Iris pigment epithelial cell (primary cell): ENCODE data around the gene CMC2.

ENCODE experiments used
- DNase-seq: peaks from one replicate; pipeline ENCODE4 v3.0.0-alpha.2; 2011; ENCODE audit warnings: low read depth

The CMC2 gene

DNA sequence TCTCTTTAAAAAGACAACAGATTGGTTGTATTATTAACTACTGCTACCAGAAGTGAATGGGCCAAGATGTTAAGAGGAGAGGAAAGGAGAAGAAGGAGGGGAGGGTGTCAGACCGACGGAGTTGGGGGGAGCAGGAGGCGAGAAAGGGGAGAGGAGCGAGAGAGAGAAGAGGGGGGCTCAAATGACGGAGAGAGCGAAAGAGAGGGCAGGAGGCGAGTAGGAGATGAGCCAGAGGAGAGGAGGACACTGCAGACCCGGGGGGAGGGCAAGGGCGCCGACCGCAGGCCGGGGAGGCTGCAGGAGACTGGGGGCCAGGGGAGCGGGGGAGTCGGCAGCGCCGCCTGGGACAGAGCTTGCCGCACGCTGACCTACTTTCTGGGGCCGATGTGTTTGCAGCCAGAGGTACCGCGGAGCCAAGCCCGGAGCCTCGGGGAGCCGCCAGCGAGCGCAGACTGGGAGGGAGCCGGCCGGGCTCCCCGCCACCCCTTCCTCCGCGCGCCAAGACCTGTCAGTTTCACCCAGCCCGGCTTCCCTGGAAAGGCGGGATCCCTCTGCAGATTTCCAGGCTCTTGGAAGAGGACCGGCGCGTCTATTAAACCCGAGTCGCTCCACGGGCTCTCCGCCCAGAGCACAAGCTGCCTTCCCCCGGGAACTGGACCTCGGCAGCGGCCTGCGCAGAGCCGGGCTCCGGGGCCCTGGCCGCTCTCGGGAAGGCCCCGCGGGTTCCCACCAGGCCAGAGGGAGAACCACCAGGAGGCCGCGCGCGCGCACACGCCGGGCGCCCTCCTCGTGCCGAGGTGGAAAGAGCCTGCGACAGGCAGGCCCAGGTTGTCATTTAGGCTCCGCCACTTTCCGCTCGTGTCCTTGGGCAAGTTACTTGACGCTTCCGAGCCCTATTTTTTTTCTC, 74.6 kb downstream of the CMC2 start:
- peak; percentile 78 for DNase-seq

GRCh38 chr16:80924372-80924978, 82.2 kb downstream of the CMC2 start:
- peak; percentile 61 for DNase-seq

DNA sequence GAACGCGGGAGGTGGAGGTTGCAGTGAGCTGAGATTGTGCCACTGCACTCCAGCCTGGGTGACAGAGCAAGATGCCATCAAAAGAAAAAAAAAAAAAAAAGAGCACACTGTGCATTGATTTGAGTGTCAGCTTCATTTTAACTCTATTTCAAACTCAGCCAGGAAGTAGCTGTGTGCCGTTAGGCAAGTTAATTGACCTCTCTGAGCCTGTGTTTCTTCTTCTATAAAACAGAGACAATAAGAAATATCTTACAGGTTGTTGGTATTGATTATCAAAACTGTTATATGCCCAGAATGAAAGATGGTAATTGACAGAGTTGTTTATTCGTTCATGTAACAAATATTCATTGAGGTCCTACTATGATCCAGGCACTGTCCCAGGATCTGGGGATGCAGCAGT, 83.3 kb downstream of the CMC2 start:
- DNase-seq, result no peak
